ENCODE results near the gene EGFLAM. TPM values are rescaled to one million over a fixed set of nuclear protein-coding genes. Genes with fewer than 3 reads are reported as not detected.

The EGFLAM gene
- total RNA-seq, 1 experiment from 2014 or later = not detected

- no peak for DNase-seq
- H3K27me3 ChIP-seq (replicated peaks; ENCODE audit: control insufficient read depth, insufficient read depth, low read length) = no peaks in the 10 kb centered on the region
- no peak overlapping the region for H3K27ac Mint-ChIP-seq (ENCODE audit: unreplicated experiment)
- ChIA-PET CTCF (no interaction called here), POLR2A (no interaction called here)
- intact Hi-C loops (cut with micrococcal nuclease; ENCODE audit: unreplicated experiment) = no loop called here
- no peaks in the 10 kb centered on the region for H3K9me3 ChIP-seq
- no peak overlapping the region for H3K4me3 Mint-ChIP-seq (ENCODE audit: unreplicated experiment)
- TF ChIP-seq, protein P1, sequence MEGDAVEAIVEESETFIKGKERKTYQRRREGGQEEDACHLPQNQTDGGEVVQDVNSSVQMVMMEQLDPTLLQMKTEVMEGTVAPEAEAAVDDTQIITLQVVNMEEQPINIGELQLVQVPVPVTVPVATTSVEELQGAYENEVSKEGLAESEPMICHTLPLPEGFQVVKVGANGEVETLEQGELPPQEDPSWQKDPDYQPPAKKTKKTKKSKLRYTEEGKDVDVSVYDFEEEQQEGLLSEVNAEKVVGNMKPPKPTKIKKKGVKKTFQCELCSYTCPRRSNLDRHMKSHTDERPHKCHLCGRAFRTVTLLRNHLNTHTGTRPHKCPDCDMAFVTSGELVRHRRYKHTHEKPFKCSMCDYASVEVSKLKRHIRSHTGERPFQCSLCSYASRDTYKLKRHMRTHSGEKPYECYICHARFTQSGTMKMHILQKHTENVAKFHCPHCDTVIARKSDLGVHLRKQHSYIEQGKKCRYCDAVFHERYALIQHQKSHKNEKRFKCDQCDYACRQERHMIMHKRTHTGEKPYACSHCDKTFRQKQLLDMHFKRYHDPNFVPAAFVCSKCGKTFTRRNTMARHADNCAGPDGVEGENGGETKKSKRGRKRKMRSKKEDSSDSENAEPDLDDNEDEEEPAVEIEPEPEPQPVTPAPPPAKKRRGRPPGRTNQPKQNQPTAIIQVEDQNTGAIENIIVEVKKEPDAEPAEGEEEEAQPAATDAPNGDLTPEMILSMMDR (IDR thresholded peaks at IDR 0.05; ENCODE audit: insufficient read depth in 1 of 2, low read depth in 1 of 2, low read length in 1 of 2, severe bottlenecking in 1 of 2, unreplicated experiment in 1 of 2) = no peak
- no peak overlapping the region for H3K4me3 ChIP-seq (ENCODE audit: low read depth, low read length)
- no peaks in the 10 kb centered on the region for H3K36me3 Mint-ChIP-seq (ENCODE audit: insufficient read depth, unreplicated experiment)
- H3K9me3 Mint-ChIP-seq (ENCODE audit: unreplicated experiment) = peaks cover 27% of the 10 kb centered on the region
- no peaks in the 10 kb centered on the region for H3K4me1 Mint-ChIP-seq (ENCODE audit: low read depth, unreplicated experiment)
- no peaks in the 10 kb centered on the region for H3K4me1 ChIP-seq
- peaks cover 20% of the 10 kb centered on the region for H3K27me3 Mint-ChIP-seq (ENCODE audit: insufficient read depth, unreplicated experiment)
- BruUV-seq (replicated peaks) = no TSS peak
- no peaks in the 10 kb centered on the region for H3K36me3 ChIP-seq (ENCODE audit: control insufficient read depth, insufficient read depth, low read length)
These were observed 16.0 kb downstream of the EGFLAM start for GRCh38 chr5:38274370-38274769.

- H3K27me3 Mint-ChIP-seq (ENCODE audit: insufficient read depth, unreplicated experiment) = peaks cover 10% of the 10 kb centered on the region
- BruUV-seq (replicated peaks) = no TSS peak
- no peak overlapping the region for H3K4me3 ChIP-seq (ENCODE audit: low read depth, low read length)
- intact Hi-C loops (cut with micrococcal nuclease; ENCODE audit: unreplicated experiment) = no loop called here
- no peaks in the 10 kb centered on the region for H3K9me3 Mint-ChIP-seq (ENCODE audit: unreplicated experiment)
- TF ChIP-seq, protein P1 (IDR thresholded peaks at IDR 0.05; ENCODE audit: insufficient read depth in 1 of 2, low read depth in 1 of 2, low read length in 1 of 2, severe bottlenecking in 1 of 2, unreplicated experiment in 1 of 2) = no peak
- H3K27ac Mint-ChIP-seq (ENCODE audit: unreplicated experiment) = no peak overlapping the region
- no peaks in the 10 kb centered on the region for H3K9me3 ChIP-seq
- H3K4me3 Mint-ChIP-seq (ENCODE audit: unreplicated experiment) = no peak overlapping the region
- ChIA-PET CTCF (no interaction called here), POLR2A (no interaction called here)
- no peaks in the 10 kb centered on the region for H3K27me3 ChIP-seq (replicated peaks; ENCODE audit: control insufficient read depth, insufficient read depth, low read length)
- no peak for DNase-seq
- no peaks in the 10 kb centered on the region for H3K36me3 Mint-ChIP-seq (ENCODE audit: insufficient read depth, unreplicated experiment)
- H3K36me3 ChIP-seq (ENCODE audit: control insufficient read depth, insufficient read depth, low read length) = no peaks in the 10 kb centered on the region
- no peaks in the 10 kb centered on the region for H3K4me1 ChIP-seq
- no peaks in the 10 kb centered on the region for H3K4me1 Mint-ChIP-seq (ENCODE audit: low read depth, unreplicated experiment)
These were observed 26.0 kb downstream of the EGFLAM start for GRCh38 chr5:38284384-38284783.

- H3K27me3 ChIP-seq (replicated peaks; ENCODE audit: control insufficient read depth, insufficient read depth, low read length) = no peaks in the 10 kb centered on the region
- no peaks in the 10 kb centered on the region for H3K4me1 Mint-ChIP-seq (ENCODE audit: low read depth, unreplicated experiment)
These were observed 26.9 kb downstream of the EGFLAM start for GRCh38 chr5:38285226-38285625.

More at GRCh38 chr5:38285226-38285625, 26.9 kb downstream of the EGFLAM start:
- H3K36me3 Mint-ChIP-seq (ENCODE audit: insufficient read depth, unreplicated experiment) = no peaks in the 10 kb centered on the region
- H3K4me3 Mint-ChIP-seq (ENCODE audit: unreplicated experiment) = no peak overlapping the region
- Histone ChIP-seq H3K9me3 (no peaks in the 10 kb centered on the region), H3K4me3 (ENCODE audit: low read depth, low read length) (no peak overlapping the region), H3K36me3 (ENCODE audit: control insufficient read depth, insufficient read depth, low read length) (no peaks in the 10 kb centered on the region), H3K4me1 (no peaks in the 10 kb centered on the region)
- H3K27me3 Mint-ChIP-seq (ENCODE audit: insufficient read depth, unreplicated experiment) = peaks cover 9% of the 10 kb centered on the region
- no peak overlapping the region for H3K27ac Mint-ChIP-seq (ENCODE audit: unreplicated experiment)
- no TSS peak for BruUV-seq (replicated peaks)
- no peaks in the 10 kb centered on the region for H3K9me3 Mint-ChIP-seq (ENCODE audit: unreplicated experiment)
- intact Hi-C loops (cut with micrococcal nuclease; ENCODE audit: unreplicated experiment) = no loop called here
- DNase-seq = no peak
- ChIA-PET CTCF (no interaction called here), POLR2A (no interaction called here)
- TF ChIP-seq, protein P1 (IDR thresholded peaks at IDR 0.05; ENCODE audit: insufficient read depth in 1 of 2, low read depth in 1 of 2, low read length in 1 of 2, severe bottlenecking in 1 of 2, unreplicated experiment in 1 of 2) = no peak

All from Caco-2 (cell line).